Limb (tissue), 2 donors: ENCODE measurements around the gene A3GALT2.
"Not testable (repeated sequence)": the region's sequence is repeated elsewhere in the genome, so short reads cannot be mapped to it uniquely, and the experiment has no call there.

ENCODE experiments used
- DNase-seq, 2 donors: peaks; one replicate each; pipeline ENCODE4 v3.0.0-alpha.2; 2016; ENCODE audit errors: extremely low spot score in 2 of 2

A3GALT2 gene

GRCh38 chr1:33294071-33295010 is 26.6 kb downstream of the A3GALT2 start:
- no peak for DNase-seq

- DNase-seq, result no peak
These were observed 28.1 kb downstream of the A3GALT2 start for GRCh38 chr1:33292726-33293340.

- not testable (repeated sequence) for DNase-seq
These were observed 30.3 kb downstream of the A3GALT2 start for GRCh38 chr1:33290615-33291014.

GRCh38 chr1:33289858-33290154 is 31.1 kb downstream of the A3GALT2 start:
- no peak for DNase-seq

GRCh38 chr1:33288976-33289857 is 31.7 kb downstream of the A3GALT2 start:
- no peak for DNase-seq

GRCh38 chr1:33287317-33287716 is 33.6 kb downstream of the A3GALT2 start:
- no peak for DNase-seq

- no peak for DNase-seq
These were observed 34.3 kb downstream of the A3GALT2 start for GRCh38 chr1:33286451-33287185.

GRCh38 chr1:33284049-33284448 is 36.8 kb downstream of the A3GALT2 start:
- DNase-seq, result no peak

- DNase-seq, result no peak
These were observed 38.1 kb downstream of the A3GALT2 start for GRCh38 chr1:33282791-33283190.

GRCh38 chr1:33281554-33282303 is 39.2 kb downstream of the A3GALT2 start:
- no peak for DNase-seq

GRCh38 chr1:33280091-33280661 is 40.7 kb downstream of the A3GALT2 start:
- no peak for DNase-seq

GRCh38 chr1:33277488-33278084 is 43.3 kb downstream of the A3GALT2 start:
- no peak for DNase-seq

- DNase-seq, result no peak
These were observed 44.2 kb downstream of the A3GALT2 start for GRCh38 chr1:33276573-33277298.

- DNase-seq, result no peak
These were observed 45.0 kb downstream of the A3GALT2 start for GRCh38 chr1:33275706-33276572.

- no peak for DNase-seq
These were observed 45.7 kb downstream of the A3GALT2 start for GRCh38 chr1:33275195-33275594.

GRCh38 chr1:33274446-33274845 is 46.5 kb downstream of the A3GALT2 start:
- no peak for DNase-seq

- DNase-seq, result no peak
These were observed 46.9 kb downstream of the A3GALT2 start for GRCh38 chr1:33273961-33274371.

- no peak for DNase-seq
These were observed 47.5 kb downstream of the A3GALT2 start for GRCh38 chr1:33273406-33273805.
